SU-DHL-6 (cell line): ENCODE data around the gene ZMIZ1.

ENCODE experiments used
- H2AFZ ChIP-seq: fragments of 200-600 bp; sonication (generic); 2 replicates; pipeline ENCODE4 v1.6.1; 2014; ENCODE audit warnings: low read depth, mild to moderate bottlenecking, moderate library complexity, mixed read lengths, antibody characterized with exemption, low read length; ENCODE audit not compliant: severe bottlenecking
- H3F3A ChIP-seq: fragments of 200-600 bp; shearing (Covaris generic); 2 replicates; pipeline ENCODE4 v1.6.0; 2016; ENCODE audit warnings: antibody characterized with exemption, mild to moderate bottlenecking; ENCODE audit not compliant: insufficient read depth
- H3K27ac ChIP-seq: fragments of 200-600 bp; sonication (generic); 2 replicates; pipeline ENCODE4 v1.5.1; 2016; ENCODE audit warnings: low read depth, mild to moderate bottlenecking, low read length, moderate library complexity, mixed read lengths
- H3K27me3 ChIP-seq: fragments of 200-600 bp; sonication (generic), shearing (Covaris generic); 2 replicates; pipeline ENCODE4 v1.6.0; 2014; ENCODE audit warnings: mild to moderate bottlenecking, low read length
- H3K36me3 ChIP-seq: fragments of 200-600 bp; sonication (generic); 2 replicates; pipeline ENCODE4 v1.6.1; 2014; ENCODE audit warnings: mild to moderate bottlenecking, low read length, mixed read lengths
- H3K4me2 ChIP-seq: fragments of 300-600, 200-600 bp; shearing (Covaris generic), sonication (generic); 2 replicates; pipeline ENCODE4 v1.6.0; 2014; ENCODE audit warnings: low read length, low read depth, mild to moderate bottlenecking; ENCODE audit not compliant: poor library complexity, severe bottlenecking
- H3K4me3 ChIP-seq: fragments of 200-600 bp; sonication (generic); 2 replicates; pipeline ENCODE4 v1.5.1; 2014; ENCODE audit warnings: antibody characterized with exemption, low read length, mild to moderate bottlenecking, mixed read lengths; ENCODE audit not compliant: insufficient read depth, poor library complexity, severe bottlenecking
- H3K79me2 ChIP-seq: fragments of 200-600 bp; sonication (generic); 2 replicates; pipeline ENCODE4 v1.6.1; 2014; ENCODE audit warnings: mild to moderate bottlenecking, low read length, moderate library complexity; ENCODE audit not compliant: insufficient read depth
- H3K9ac ChIP-seq: fragments of 200-600 bp; sonication (generic); 2 replicates; pipeline ENCODE4 v1.7.0; 2014; ENCODE audit warnings: mild to moderate bottlenecking, low read length
- H3K9me2 ChIP-seq: fragments of 200-600 bp; sonication (generic); replicated peaks from 2 replicates; pipeline ENCODE4 v1.6.1; 2014; ENCODE audit warnings: low read length; ENCODE audit not compliant: insufficient read depth
- H3K9me3 ChIP-seq: fragments of 200-600 bp; sonication (generic); 2 replicates; pipeline ENCODE4 v1.6.1; 2014; ENCODE audit warnings: low read length, mixed read lengths; ENCODE audit not compliant: insufficient read depth
- H4K20me1 ChIP-seq: fragments of 200-600 bp; sonication (generic); 2 replicates; pipeline ENCODE4 v1.6.1; 2014; ENCODE audit warnings: low read depth, mild to moderate bottlenecking, antibody characterized with exemption, low read length, moderate library complexity, mixed read lengths
- CTCF ChIP-seq: fragments of 200-600 bp; sonication (generic); IDR thresholded peaks from one replicate; pipeline ENCODE4 v1.5.1; 2017; ENCODE audit warnings: antibody characterized with exemption, mild to moderate bottlenecking, low read length, moderate library complexity; ENCODE audit not compliant: insufficient read depth, poor library complexity, severe bottlenecking
- EZH2phosphoT487 ChIP-seq: fragments of 200-600 bp; sonication (generic), shearing (Covaris generic); conservative IDR thresholded peaks from 2 replicates; pipeline ENCODE4 v1.6.1; 2018; ENCODE audit warnings: mild to moderate bottlenecking, antibody characterized with exemption, low read length, moderate library complexity, mixed read lengths

The ZMIZ1 gene

GRCh38 chr10:79055892-79056291 is 12.9 kb upstream of the ZMIZ1 start:
- no peak overlapping the region for H3K27ac ChIP-seq
- H2AFZ ChIP-seq: no peak overlapping the region
- no peaks in the 10 kb centered on the region for H3K36me3 ChIP-seq
- no peaks in the 10 kb centered on the region for H3K9me2 ChIP-seq
- no peak overlapping the region for H3K4me2 ChIP-seq
- no peak overlapping the region for H3K4me3 ChIP-seq
- H3K79me2 ChIP-seq: no peaks in the 10 kb centered on the region
- H4K20me1 ChIP-seq: no peaks in the 10 kb centered on the region
- no peaks in the 10 kb centered on the region for H3K9me3 ChIP-seq
- no peak for TF ChIP-seq EZH2phosphoT487
- TF ChIP-seq CTCF: no peak
- no peak overlapping the region for H3K9ac ChIP-seq
- no peaks in the 10 kb centered on the region for H3F3A ChIP-seq
- H3K27me3 ChIP-seq: no peaks in the 10 kb centered on the region

GRCh38 chr10:79056361-79056735 is 12.4 kb upstream of the ZMIZ1 start:
- H3K9ac ChIP-seq: no peak overlapping the region
- no peak overlapping the region for H3K4me2 ChIP-seq
- TF ChIP-seq CTCF: no peak
- TF ChIP-seq EZH2phosphoT487: no peak
- H3K36me3 ChIP-seq: no peaks in the 10 kb centered on the region
- H3K79me2 ChIP-seq: no peaks in the 10 kb centered on the region
- no peaks in the 10 kb centered on the region for H3K9me3 ChIP-seq
- H4K20me1 ChIP-seq: no peaks in the 10 kb centered on the region
- H3K9me2 ChIP-seq: no peaks in the 10 kb centered on the region
- H3K4me3 ChIP-seq: no peak overlapping the region
- H3K27me3 ChIP-seq: no peaks in the 10 kb centered on the region
- H3F3A ChIP-seq: no peaks in the 10 kb centered on the region
- H3K27ac ChIP-seq: no peak overlapping the region
- no peak overlapping the region for H2AFZ ChIP-seq

GRCh38 chr10:79056736-79057391 is 11.9 kb upstream of the ZMIZ1 start:
- no peaks in the 10 kb centered on the region for H3K36me3 ChIP-seq
- H3K9ac ChIP-seq: no peak overlapping the region
- H3K4me2 ChIP-seq: no peak overlapping the region

More at GRCh38 chr10:79056736-79057391, 11.9 kb upstream of the ZMIZ1 start:
- H3K4me3 ChIP-seq: no peak overlapping the region
- H3K9me2 ChIP-seq: no peaks in the 10 kb centered on the region
- H3K27ac ChIP-seq: no peak overlapping the region
- H3K9me3 ChIP-seq: no peaks in the 10 kb centered on the region
- H3K79me2 ChIP-seq: no peaks in the 10 kb centered on the region
- no peaks in the 10 kb centered on the region for H3F3A ChIP-seq
- no peaks in the 10 kb centered on the region for H4K20me1 ChIP-seq
- H2AFZ ChIP-seq: no peak overlapping the region
- H3K27me3 ChIP-seq: no peaks in the 10 kb centered on the region
- TF ChIP-seq EZH2phosphoT487: no peak
- TF ChIP-seq CTCF: no peak
